ENCODE data around the gene ZNF581. TPM values are rescaled to one million over a fixed set of nuclear protein-coding genes. Genes with fewer than 3 reads are reported as not detected.

The ZNF581 gene
- polyA plus RNA-seq, 1 donor from 2014 or later = 79.3 TPM

- H3K4me3 Mint-ChIP-seq = no peak overlapping the region
- H3K9me3 Mint-ChIP-seq = no peaks in the 10 kb centered on the region
- no peaks in the 10 kb centered on the region for H3K27me3 Mint-ChIP-seq
- H3K36me3 Mint-ChIP-seq = no peaks in the 10 kb centered on the region
- peaks cover 9 to 18% (median 13%) of the 10 kb centered on the region in 3 donors for H3K4me1 Mint-ChIP-seq
- H3K27ac Mint-ChIP-seq = no peak overlapping the region
These were observed 27.0 kb upstream of the ZNF581 start for GRCh38 chr19:55616395-55616875.

- Mint-ChIP-seq H3K27me3 (no peaks in the 10 kb centered on the region), H3K36me3 (no peaks in the 10 kb centered on the region), H3K4me1 (peaks cover 2 to 8% (median 7%) of the 10 kb centered on the region in 3 donors), H3K27ac (no peak overlapping the region), H3K4me3 (no peak overlapping the region), H3K9me3 (no peaks in the 10 kb centered on the region)
These were observed 26.0 kb upstream of the ZNF581 start for GRCh38 chr19:55617426-55617825.

- H3K27ac Mint-ChIP-seq = peak overlapping the region in 1 of 3 donors; percentile 83
- no peaks in the 10 kb centered on the region for H3K27me3 Mint-ChIP-seq
- H3K4me3 Mint-ChIP-seq = no peak overlapping the region
- no peaks in the 10 kb centered on the region for H3K9me3 Mint-ChIP-seq
- peaks cover 2% of the 10 kb centered on the region for H3K36me3 Mint-ChIP-seq
- H3K4me1 Mint-ChIP-seq = peaks cover under 1 to 9% (median 4%) of the 10 kb centered on the region in 3 donors
These were observed 25.0 kb upstream of the ZNF581 start for GRCh38 chr19:55618426-55618825.

- H3K4me1 Mint-ChIP-seq = peaks cover 4 to 10% (median 6%) of the 10 kb centered on the region in 3 donors
- H3K4me3 Mint-ChIP-seq = peak overlapping the region in 1 of 4 donors; percentile 43
- H3K36me3 Mint-ChIP-seq = peaks cover 2% of the 10 kb centered on the region
- no peak overlapping the region for H3K27ac Mint-ChIP-seq
- no peaks in the 10 kb centered on the region for H3K9me3 Mint-ChIP-seq
- no peaks in the 10 kb centered on the region for H3K27me3 Mint-ChIP-seq
These were observed 24.2 kb upstream of the ZNF581 start for GRCh38 chr19:55619286-55619685.

GRCh38 chr19:55620410-55621204 is 22.8 kb upstream of the ZNF581 start:
- Mint-ChIP-seq H3K27ac (peak overlapping the region in 2 of 3 donors; percentile 57 to 74), H3K36me3 (peaks cover 2% of the 10 kb centered on the region), H3K4me3 (peak overlapping the region in 2 of 4 donors; percentile 41 to 58), H3K27me3 (no peaks in the 10 kb centered on the region), H3K4me1 (peaks cover 6 to 16% (median 6%) of the 10 kb centered on the region in 3 donors), H3K9me3 (no peaks in the 10 kb centered on the region)

GRCh38 chr19:55621205-55621672 is 22.2 kb upstream of the ZNF581 start:
- H3K27me3 Mint-ChIP-seq = no peaks in the 10 kb centered on the region
- H3K4me3 Mint-ChIP-seq = peak overlapping the region in 1 of 4 donors; percentile 41

GRCh38 chr19:55621673-55622231 is 21.7 kb upstream of the ZNF581 start:
- Mint-ChIP-seq H3K36me3 (peaks cover 2% of the 10 kb centered on the region), H3K27ac (no peak overlapping the region), H3K4me1 (peaks cover 6 to 16% (median 6%) of the 10 kb centered on the region in 3 donors), H3K9me3 (no peaks in the 10 kb centered on the region), H3K27me3 (no peaks in the 10 kb centered on the region), H3K4me3 (no peak overlapping the region)

More at GRCh38 chr19:55621205-55621672, 22.2 kb upstream of the ZNF581 start:
- H3K36me3 Mint-ChIP-seq = peaks cover 2% of the 10 kb centered on the region
- H3K4me1 Mint-ChIP-seq = peaks cover 6 to 16% (median 6%) of the 10 kb centered on the region in 3 donors
- no peaks in the 10 kb centered on the region for H3K9me3 Mint-ChIP-seq
- no peak overlapping the region for H3K27ac Mint-ChIP-seq

GRCh38 chr19:55622242-55622969 is 21.0 kb upstream of the ZNF581 start:
- Mint-ChIP-seq H3K4me1 (peaks cover 6 to 16% (median 6%) of the 10 kb centered on the region in 3 donors), H3K27me3 (no peaks in the 10 kb centered on the region), H3K27ac (no peak overlapping the region), H3K4me3 (peak overlapping the region in 1 of 4 donors; percentile 55), H3K9me3 (no peaks in the 10 kb centered on the region), H3K36me3 (peaks cover 2% of the 10 kb centered on the region)

- peaks cover 6 to 16% (median 6%) of the 10 kb centered on the region in 3 donors for H3K4me1 Mint-ChIP-seq
- H3K27me3 Mint-ChIP-seq = no peaks in the 10 kb centered on the region
- H3K36me3 Mint-ChIP-seq = peaks cover 2% of the 10 kb centered on the region
- peak overlapping the region in 1 of 4 donors; percentile 95 for H3K4me3 Mint-ChIP-seq
- no peaks in the 10 kb centered on the region for H3K9me3 Mint-ChIP-seq
- peak overlapping the region in 1 of 3 donors; percentile 97 for H3K27ac Mint-ChIP-seq
These were observed 20.3 kb upstream of the ZNF581 start for GRCh38 chr19:55623130-55623529.

GRCh38 chr19:55623561-55623960 is 19.9 kb upstream of the ZNF581 start:
- Mint-ChIP-seq H3K27ac (peak overlapping the region in 2 of 3 donors; percentile 94 to 97), H3K4me3 (peak overlapping the region in 3 of 4 donors; percentile 85 to 99 (median 95)), H3K27me3 (no peaks in the 10 kb centered on the region), H3K36me3 (peaks cover 2% of the 10 kb centered on the region), H3K9me3 (no peaks in the 10 kb centered on the region), H3K4me1 (peaks cover 6 to 16% (median 6%) of the 10 kb centered on the region in 3 donors)

- H3K4me1 Mint-ChIP-seq = peaks cover 6 to 14% (median 6%) of the 10 kb centered on the region in 3 donors
- H3K4me3 Mint-ChIP-seq = peak within 1 kb of the TSS; percentile 85 to 99 (median 96)
- H3K9me3 Mint-ChIP-seq = no peaks in the 10 kb centered on the region
These were observed 19.1 kb upstream of the ZNF581 start, which contains the start of gene ZNF784 for GRCh38 chr19:55624109-55625003. Gene ZNF784, minus strand, starts transcription at chr19:55624566. Its CDS starts 5 bp downstream, at chr19:55624561.

GRCh38 chr19:55625004-55625326 is 18.5 kb upstream of the ZNF581 start:
- Mint-ChIP-seq H3K9me3 (no peaks in the 10 kb centered on the region), H3K4me1 (peaks cover 6 to 10% (median 6%) of the 10 kb centered on the region in 3 donors), H3K36me3 (peaks cover 2% of the 10 kb centered on the region), H3K27ac (peak overlapping the region; percentile 94 to 97 (median 97)), H3K27me3 (no peaks in the 10 kb centered on the region), H3K4me3 (peak overlapping the region; percentile 85 to 99 (median 96))

More at GRCh38 chr19:55624109-55625003, 19.1 kb upstream of the ZNF581 start, which contains the start of gene ZNF784:
- Mint-ChIP-seq H3K27ac (peak within 1 kb of the TSS; percentile 94 to 97 (median 97)), H3K27me3 (no peaks in the 10 kb centered on the region), H3K36me3 (peaks cover 2% of the 10 kb centered on the region)

- no peaks in the 10 kb centered on the region for H3K9me3 Mint-ChIP-seq
- peaks cover 2 to 11% (median 7%) of the 10 kb centered on the region in 3 donors for H3K4me1 Mint-ChIP-seq
- H3K27ac Mint-ChIP-seq = peak overlapping the region in 2 of 3 donors; percentile 43 to 72
- peak overlapping the region in 2 of 4 donors; percentile 22 to 25 for H3K4me3 Mint-ChIP-seq
- peaks cover 2% of the 10 kb centered on the region for H3K36me3 Mint-ChIP-seq
- no peaks in the 10 kb centered on the region for H3K27me3 Mint-ChIP-seq
These were observed 17.1 kb upstream of the ZNF581 start for GRCh38 chr19:55626350-55626749.

- peak overlapping the region in 3 of 4 donors; percentile 63 to 71 (median 67) for H3K4me3 Mint-ChIP-seq
- no peaks in the 10 kb centered on the region for H3K27me3 Mint-ChIP-seq
- no peaks in the 10 kb centered on the region for H3K9me3 Mint-ChIP-seq
- H3K27ac Mint-ChIP-seq = peak overlapping the region; percentile 64 to 76 (median 70)
- peaks cover 16 to 38% (median 36%) of the 10 kb centered on the region in 3 donors for H3K4me1 Mint-ChIP-seq
- peaks cover 6% of the 10 kb centered on the region for H3K36me3 Mint-ChIP-seq
These were observed 11.0 kb upstream of the ZNF581 start for GRCh38 chr19:55632463-55632834.
